Activated CD8-positive, alpha-beta memory T cell treated with anti-CD3 and anti-CD28 coated beads, Interleukin-2, amount 50 U/mL, for 4 hours (primary cell): ENCODE measurements around the gene TEX38.
"Not testable (repeated sequence)": the region's sequence is repeated elsewhere in the genome, so short reads cannot be mapped to it uniquely, and the experiment has no call there.

Experiments
- DNase-seq: peaks from one replicate; pipeline ENCODE4 v3.0.0-alpha.2; 2020

Gene TEX38

DNA sequence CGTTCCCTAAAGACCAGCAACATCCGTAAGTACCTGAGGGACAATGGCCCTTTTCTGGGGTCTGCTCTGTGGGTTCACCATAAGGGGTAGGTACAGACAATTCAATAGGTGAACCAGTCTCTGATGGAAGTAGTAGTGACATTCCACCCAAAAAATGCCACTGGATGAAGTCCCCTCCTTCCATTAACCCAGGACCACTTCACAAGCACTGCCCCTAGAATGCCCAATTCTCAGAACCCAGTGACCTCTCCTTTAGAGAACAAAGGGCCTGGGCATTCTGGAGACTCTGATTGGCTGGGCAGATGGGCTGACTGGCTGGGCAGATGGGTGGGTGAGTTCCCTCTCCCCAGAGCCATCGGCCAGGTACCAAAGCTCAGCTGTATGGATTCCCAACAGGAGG is at the start of gene TEX38:
TSS of gene TEX38 (plus strand) at position 301 of the 400 bp plus-strand sequence. CDS start at position 382, 81 bp downstream.
- DNase-seq, result no peak

DNA sequence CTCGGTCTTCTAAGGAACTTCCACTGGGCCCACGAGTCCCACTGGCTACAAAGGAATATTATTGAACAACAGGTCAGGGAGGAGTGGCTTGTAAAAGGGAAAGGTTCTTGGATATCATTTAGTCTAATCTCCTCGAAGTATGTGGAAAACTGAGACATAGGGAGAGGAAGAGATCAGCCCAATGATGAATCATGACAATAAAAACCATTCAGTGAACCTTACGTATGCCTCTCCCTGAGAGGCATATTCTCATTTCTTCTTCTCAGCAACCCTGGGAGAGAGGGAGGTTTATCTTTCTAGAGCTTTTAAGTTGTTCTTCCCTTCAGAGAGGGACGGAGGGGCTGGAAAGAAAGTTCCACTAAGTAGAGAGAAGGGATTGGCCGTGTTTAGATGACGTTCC is 49.7 kb upstream of the TEX38 start:
- DNase-seq, result no peak

DNA sequence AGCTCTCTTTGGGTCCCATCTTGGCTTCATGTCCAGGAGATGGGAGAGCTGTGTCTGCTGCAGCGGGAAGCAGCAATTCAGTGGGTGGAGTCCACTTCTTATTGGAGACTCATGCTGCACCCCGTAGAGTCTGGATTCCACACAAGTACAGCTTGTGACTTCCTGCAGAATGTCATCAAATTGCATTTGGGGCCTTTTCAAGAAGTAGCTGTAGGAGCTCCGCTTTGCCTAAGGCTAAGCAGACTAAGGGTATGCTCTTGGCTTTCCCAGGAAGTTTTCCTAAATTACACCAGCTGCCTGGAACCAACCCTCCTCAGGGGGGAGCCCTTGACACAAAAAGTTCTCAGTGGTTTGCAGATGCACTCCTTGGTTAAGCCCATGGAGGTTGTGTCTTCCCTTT is 49.3 kb upstream of the TEX38 start:
- DNase-seq, result no peak

DNA sequence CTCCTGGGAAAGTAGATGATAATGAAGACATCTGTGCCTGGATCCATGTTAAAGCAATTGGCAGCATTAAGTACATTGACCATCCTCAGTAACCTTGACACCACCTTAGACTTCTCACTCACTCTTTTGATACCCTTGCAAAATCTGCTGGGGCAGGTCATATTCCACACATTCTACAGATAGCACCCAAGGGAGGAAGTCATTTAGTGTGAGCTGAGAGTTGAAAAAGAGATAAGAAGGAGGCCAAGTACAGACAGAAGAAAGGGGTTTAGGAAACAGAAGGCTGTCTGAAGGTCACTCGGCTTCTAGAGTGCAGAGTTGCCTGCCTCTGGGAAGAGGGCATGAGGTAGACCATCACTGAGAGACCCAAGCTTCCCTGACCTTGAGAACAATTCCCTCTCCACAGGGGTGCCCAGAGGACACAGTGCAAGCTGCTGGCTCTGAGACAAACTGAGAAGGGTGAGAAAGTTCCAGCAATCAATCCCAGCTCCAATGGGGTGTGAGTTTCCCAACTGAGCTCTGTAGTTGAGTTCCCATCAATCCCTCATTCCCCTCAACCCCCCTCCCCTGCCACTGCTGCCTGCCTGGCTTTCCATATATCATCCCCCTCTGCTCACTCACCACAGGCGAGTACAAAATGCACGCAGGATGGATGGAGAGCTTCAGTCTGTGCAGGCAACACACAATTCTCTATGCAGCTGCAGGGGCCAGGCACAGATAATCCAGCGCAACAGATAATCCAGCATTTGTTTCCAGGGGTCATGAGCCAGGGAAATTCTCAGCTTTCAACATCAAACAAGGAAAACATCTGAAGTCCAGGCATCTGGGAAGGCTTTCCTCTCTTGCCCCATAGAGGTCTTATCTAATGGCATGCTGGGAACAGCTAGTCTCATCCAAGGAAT is 47.7 kb upstream of the TEX38 start:
- no peak for DNase-seq

DNA sequence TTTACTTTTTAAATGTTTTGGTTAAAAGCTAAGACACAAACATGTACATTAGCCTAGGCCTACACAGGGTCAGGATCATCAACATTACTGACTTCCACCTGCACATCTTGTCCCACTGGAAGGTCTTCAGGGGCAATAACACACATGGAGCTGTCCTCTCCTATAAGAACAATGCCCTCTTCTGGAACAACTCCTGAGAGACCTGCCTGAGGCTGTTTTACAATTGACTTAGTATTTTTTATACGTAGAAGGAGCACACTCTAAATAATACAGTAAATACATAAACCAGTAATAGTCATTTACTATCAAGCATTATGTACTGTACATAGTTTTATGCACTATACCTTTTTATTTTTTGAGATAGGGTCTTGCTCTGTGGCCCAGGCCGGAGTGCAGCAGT is 40.9 kb upstream of the TEX38 start:
- no peak for DNase-seq

DNA sequence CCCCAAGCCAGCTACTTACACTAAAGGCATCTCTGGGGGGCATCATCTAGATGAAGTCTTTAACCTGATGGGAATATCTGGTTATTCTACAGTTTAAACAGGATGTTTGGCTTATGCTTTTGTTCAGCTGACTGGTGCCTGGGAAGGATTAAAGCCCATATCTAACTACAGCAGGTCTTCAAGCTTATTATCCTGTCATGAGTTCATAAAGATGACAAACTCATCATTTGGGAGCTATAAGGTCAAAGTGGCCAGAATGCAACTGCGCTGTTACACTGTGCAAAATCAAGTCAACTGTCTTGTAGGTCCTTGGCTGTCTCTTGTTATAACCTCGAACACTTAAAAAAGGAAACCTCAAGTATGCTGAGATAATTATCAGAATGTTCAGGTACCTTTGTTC is 36.4 kb upstream of the TEX38 start:
- no peak for DNase-seq

DNA sequence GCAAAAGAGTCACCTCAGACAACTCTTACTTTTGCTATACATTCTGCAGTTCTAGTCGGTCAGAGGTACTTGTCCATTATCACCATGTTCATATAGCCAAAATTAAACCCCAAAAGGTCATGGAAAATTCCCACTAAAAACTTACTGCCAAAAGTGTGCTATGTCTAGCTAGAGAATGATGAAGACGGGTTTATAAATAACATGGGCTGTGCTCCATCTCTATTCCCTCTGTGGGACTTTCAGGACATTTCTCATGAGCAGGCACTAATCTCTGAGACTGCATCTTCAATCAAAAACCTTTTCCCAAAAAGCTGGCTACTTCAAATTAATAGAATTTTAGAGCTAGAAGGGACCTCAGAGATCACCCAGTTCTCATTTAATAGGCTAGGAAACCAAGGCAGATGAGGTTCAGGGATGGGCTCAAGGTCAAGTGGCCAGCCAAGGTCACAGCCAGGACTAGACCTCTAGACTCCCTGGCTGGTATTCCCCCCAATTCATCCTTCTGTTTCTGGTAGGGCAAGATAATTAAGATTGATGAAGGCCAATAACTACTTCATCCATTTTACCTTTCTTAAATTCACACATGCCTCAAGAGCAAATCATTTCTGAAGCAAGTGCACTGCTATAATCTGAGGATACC is 34.1 kb upstream of the TEX38 start:
- DNase-seq, result no peak

DNA sequence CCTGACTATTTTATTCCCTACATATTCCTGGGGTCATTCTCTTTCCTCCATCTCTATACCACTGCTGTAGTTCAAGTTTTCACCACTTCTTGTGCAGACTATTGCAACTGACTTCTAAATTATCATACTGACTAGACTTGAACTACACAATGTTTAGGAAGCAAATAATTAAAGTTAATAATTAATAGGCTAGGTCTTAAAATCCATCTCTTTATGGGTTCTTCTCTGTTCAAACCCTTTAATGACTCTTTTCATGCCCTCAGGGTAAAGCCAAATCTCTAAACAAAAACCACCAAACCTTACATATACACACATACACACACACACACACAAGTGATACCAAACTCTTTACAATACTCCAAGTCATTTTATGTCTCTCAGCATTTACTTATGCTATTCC is 32.7 kb upstream of the TEX38 start:
- DNase-seq, result no peak

DNA sequence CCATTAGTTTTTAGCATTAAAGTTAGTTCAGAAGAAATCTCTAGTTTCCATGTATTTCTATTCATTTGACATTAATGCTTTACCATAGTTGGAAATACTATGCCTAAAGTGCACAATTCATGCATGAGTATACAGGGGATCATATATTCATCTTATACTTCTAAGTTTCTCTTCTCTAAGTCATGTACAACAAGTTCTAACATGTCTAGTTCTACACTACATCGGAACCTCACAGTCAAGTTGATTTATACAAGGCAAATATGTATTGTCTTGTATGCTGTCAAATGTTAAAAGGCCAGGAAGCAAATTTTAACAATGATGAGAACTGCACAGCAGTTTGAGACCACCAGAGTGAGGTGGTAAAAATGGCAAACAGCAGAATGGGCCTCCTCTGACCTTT is 32.1 kb upstream of the TEX38 start:
- no peak for DNase-seq

DNA sequence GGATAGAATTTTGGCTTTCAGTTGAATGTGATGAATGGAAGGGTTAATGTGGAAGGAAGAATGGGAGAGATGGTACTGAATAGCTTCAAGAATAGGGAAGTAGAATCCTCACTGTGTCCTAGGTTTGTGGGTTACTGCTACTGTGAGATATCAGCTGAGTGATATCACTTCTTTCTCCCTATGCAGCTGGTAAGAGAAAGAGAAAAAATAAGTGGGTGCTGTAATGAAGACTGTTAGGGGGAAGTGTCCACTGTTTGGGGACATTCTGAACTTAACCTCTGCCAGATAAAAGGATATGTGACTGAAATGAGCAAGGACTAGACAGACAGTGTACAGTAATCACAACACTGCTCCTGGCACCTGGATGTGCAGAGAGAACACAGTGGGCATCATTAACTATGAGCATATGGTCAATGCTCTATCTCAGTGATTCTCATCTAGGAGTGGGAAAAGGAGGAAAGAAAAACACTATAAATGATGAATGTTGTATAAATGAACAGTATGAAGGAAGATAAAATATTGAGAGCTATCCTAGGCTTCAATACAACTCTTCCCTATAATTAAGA is 29.5 kb upstream of the TEX38 start:
- no peak for DNase-seq

DNA sequence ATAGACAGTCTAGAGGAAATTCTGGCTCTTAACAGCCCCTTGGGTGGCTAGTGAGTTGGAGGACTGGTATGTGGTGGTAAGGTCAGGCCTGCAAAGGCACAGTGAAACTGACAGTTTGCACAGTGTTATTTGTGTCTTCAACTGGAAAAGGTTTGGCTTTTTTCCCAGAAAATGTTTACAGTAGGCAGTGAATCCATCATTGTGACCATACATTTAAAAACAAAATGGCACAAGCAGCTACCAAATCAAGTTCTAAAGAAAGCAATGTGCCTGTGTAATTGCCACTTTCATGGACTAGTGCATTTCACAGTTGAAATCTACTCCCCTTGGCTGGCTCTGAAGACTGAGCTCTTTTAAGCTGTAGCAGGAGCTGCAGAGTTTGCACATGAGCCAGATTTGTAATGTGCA is 28.3 kb upstream of the TEX38 start:
- DNase-seq, result no peak

DNA sequence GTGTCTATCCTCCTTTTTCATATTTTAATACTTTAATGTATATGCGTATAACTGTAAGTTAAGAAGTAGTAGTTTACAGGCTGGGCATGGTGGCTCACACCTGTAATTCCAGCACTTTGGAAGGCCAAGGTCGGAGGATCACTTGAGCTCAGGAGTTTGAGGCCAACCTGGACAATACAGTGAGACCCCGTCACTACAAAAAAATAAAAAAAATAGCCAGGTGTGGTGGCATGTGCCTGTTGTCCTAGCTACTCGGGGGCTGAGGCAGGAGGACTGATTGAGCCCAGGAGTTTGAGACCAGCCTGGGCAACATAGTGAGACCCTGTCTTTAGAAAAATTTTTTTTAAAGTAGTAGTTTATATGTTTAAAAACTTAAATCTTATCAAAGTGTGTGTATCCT is 25.8 kb upstream of the TEX38 start:
- no peak for DNase-seq

DNA sequence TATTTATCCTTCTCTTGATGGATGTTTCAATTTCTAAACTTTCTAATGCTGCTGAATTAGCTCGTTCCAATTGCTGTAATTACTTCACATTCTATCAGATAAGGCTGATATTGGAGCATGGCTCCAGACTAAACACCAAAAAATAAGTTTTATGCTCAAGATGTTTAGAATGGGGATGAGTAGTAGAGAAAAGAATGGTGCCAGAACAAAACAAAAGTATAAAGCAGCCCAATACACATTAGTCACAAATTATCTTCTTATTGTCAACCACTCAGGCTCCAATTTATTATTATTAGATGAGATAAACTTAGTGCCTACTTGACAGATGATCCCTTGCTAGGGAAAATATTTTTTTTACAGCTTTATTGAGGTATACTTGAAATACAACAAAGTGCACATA is 25.3 kb upstream of the TEX38 start:
- DNase-seq, result no peak

DNA sequence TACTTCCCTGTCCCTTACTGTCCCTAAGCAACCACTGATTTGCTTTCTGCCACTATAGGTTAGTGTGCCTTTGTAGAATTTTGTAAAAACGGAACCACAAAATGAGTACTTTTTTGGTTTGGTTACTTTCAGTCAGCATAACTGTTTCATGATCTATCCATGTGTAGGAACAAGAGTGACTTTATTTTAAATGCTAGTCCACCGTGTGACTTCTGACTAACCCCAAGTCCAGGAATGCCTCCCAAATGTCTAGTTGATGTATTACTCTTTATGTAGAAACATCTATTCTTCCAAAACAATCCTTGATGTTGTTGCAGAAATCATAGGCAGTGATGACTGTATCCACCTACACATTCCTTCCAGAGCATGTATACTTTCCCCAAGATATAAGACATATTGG is 24.8 kb upstream of the TEX38 start:
- no peak for DNase-seq

DNA sequence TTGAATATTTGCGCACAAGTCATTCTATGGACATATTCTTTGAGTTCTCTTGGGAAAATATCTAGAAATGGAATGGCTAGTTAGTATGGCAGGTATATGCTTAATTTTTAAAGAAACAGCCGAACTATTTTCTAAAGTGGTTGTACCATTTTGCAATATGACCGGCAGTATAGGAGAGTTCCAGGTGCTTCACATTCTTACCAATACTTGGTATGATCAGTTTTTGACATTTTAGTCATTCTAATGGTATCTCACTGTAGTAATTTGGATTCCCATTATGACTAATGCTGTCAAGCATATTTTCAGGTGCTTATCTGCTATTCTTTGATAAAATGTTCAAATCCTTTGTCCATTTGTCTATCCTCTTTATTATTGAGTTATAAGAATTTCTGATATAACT is 24.0 kb upstream of the TEX38 start:
- DNase-seq, result no peak

DNA sequence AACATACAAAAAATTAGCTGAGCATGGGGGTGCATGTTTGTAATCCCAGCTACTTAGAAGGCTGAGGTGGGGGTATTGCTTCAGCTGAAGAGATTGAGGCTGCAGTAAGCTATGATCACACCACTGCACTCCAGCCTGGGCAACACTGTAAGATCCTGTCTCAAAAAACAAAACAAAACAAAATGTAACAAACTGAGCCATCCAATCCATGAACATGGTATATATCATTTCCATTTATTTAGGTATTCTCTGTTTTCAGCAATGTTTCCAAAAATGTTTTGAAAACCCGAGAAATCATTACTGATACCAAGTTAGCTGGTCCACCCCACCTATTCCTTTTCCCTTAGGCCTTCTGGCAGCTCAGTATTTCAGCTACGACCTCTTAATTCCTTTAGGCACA is 21.9 kb upstream of the TEX38 start:
- DNase-seq, result no peak

DNA sequence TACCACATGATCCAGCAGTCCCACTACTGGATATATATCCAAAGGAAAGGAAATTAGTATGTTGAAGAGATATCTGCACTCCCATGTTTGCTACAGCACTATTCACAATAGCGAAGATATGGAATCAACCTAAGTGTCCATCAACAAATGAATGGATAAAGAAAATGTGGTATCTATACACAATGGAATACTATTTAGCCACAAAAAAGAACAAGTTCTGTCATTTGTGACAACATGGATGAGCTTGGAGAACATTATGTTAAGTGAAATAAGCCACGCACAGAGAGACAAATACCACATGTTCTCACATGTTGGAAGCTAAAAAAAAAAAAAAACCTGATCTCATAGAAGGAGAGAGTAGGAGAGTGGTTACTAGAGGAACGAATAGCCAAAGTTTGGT is 21.2 kb upstream of the TEX38 start:
- DNase-seq, result no peak

DNA sequence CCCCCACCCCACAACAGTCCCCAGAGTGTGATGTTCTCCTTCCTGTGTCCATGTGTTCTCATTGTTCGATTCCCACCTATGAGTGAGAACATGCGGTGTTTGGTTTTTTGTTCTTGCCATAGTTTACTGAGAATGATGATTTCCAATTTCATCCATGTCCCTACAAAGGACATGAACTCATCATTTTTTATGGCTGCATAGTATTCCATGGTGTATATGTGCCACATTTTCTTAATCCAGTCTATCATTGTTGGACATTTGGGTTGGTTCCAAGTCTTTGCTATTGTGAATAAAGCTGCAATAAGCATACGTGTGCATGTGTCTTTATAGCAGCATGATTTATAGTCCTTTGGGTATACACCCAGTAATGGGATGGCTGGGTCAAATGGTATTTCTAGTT is 20.5 kb upstream of the TEX38 start:
- not testable (repeated sequence) for DNase-seq

DNA sequence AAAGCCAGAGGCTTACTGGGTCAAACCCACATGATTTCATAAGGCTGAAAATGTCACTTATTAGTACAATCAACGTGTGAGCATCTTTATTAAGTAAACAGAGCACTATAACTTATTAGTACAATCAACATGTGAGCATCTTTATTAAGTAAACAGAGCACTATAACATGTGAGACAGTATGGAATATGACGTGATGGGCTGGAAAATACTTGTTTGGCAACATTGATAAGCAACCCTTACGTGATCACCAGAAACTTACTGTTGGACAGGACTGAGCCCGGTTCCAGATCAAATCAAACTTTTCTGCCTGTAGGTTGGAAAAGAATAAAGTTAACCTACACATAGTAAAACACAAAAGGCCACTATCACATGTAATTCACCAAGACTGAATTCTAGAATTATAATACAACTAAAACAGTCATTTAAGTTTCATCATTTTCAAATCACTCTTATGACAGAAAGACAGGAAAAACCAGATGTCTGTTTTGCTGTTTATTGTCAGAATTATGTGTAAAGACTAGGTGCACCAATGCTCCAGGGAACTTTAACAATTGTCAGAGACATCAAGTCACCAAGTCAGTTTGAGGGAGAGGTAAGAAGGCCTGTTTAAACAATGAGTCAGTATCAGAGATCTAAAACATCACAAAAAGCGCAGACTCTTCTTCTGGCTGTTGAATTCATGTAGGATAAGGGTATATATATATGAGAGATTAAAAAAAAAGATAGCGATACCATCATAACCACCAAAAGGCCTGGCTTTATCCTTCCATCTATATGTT is 19.1 kb upstream of the TEX38 start:
- DNase-seq, result no peak

DNA sequence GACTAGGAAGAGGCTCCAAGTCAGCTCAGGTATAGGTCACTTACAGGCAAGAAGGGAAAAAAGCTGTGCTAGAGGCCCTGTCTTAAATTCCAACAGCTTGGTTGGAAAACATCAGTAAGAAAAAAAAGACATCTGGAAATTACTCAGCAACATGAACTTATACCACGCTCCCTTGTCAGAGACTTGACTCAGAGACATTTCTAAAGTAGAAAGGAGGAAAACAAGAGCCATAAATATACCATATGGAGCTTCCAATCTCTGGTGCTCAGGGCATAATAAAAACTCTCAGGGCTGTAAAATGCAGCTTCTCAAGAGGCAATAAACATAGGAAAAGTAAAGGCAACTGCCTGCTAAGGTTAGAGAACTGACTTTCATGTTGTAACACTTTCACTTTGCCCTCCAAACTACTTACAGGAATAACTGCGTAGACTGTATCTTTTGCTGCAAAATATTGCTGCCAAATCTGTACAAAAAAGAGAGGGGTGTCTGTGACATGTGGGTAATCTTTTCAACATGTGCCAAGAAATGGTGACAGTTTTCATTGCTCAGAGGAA is 18.2 kb upstream of the TEX38 start:
- DNase-seq, result no peak

DNA sequence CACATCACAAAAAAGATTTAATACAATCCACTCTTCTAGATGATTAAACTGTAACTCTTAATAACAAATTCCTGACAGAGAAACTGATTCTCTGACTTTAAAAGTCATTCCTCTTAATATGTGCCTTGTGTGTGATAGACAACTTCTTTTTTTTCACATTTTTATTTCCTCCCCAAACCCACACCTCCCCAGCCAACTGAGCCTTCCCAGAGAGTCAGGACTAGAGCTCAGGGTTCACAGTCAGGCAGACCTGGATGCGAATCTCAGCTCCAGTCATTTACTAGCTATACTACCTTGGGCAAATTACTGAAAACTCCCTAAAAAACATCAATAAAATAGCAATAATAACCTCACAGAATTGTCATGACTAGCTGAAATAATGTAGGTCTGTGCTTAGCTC is 17.6 kb upstream of the TEX38 start:
- no peak for DNase-seq

DNA sequence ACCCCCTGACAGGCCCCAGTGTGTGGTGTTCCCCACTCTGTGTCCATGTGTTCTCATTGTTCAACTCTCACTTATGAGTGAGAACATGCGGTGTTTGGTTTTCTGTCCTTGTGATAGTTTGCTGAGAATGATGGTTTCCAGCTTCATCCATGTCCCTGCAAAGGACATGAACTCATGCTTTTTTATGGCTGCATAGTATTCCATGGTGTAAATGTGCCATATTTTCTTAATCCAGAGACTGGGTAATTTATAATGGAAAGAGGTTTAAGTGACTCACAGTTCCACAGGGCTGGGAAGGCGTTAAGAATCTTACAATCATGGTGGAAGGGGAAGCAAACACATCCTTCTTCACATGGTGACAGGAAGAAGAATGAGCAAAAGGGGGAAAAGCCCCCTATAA is 17.0 kb upstream of the TEX38 start:
- not testable (repeated sequence) for DNase-seq

DNA sequence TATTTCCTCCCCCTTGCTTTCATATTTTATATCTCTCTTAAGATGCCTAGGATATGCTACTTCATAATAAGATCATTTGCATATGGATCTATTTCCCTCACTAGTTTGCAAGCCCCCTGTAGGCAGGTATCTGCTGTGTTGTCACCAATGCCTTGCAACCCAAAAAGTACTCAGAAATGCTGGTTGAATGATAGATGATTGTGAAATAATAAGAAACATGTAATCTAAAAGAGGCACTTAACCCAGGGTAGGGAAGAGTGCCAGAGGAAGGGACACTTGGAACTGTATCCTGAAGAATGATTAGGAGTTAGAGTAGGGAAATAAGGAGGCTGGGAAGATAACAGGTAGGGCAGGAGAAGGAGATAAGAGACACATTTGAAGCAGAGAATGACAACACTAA is 15.8 kb upstream of the TEX38 start:
- no peak for DNase-seq
